NCI-H2107 treated with DMSO at 0.1 percent for 48 hours (cell line): ENCODE results near the gene TTC16.

ENCODE experiments used
- DNase-seq: peaks from one replicate; lab custom pipeline; 2025; ENCODE audit not compliant: unreplicated experiment; lab: John Stamatoyannopoulos, UW

TTC16 gene

GRCh38 chr9:127720865-127721227 is 5.0 kb downstream of the TTC16 start:
- DNase-seq: no peak

DNA sequence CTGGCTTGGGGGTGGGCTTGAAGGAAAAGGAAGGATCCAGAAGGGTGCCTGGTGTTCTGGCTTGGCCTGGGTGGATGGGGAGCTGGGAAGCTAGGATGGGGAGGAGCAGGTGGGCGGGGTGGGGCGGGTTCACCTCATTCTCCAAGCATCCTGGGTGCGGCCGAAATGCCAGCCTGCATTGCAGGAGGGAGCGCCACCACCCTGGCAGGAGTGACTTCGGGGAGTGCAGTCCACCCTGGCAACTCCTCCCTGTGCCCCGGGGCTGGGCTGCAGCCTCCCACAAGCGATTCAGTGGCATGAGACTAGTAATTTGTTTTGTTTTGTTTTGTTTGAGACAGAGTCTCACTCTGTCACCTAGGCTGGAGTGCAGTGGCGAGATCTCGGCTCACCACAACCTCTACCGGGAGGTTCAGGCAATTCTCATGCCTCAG is 5.5 kb downstream of the TTC16 start:
- DNase-seq: no peak

DNA sequence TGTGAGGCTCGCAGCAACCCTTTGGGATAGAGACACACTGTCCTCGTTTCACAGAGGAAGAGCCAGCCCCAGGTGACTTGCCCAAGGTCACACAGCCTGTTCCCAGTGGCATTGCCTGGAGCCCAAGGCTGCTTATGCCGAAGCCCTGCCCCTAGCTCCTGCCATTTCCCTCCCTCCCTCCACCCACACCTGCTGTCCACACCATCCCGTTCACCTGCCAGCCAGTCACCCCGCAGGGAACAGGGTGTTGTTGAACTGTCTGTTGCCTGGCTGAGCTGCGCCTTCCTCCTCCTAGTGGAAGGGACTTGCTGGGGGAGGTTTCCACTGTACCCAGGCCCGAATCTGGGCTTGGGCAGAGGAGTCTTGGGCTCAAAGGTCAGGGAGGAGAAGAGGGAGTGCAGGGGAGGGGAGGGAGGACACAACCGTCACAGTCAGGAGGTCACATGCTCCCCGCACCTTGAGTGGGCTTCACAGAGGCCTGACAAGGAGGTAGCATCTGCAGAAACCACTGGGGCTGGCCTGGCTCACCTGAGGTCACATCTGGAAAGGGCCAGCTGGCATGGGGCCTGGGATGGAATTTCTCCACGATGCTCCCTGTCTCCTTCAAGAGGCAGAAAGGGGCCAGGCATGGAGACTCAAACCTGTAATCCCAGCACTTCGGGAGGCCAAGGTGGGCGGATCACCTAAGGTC is 6.3 kb downstream of the TTC16 start:
- DNase-seq: no peak

DNA sequence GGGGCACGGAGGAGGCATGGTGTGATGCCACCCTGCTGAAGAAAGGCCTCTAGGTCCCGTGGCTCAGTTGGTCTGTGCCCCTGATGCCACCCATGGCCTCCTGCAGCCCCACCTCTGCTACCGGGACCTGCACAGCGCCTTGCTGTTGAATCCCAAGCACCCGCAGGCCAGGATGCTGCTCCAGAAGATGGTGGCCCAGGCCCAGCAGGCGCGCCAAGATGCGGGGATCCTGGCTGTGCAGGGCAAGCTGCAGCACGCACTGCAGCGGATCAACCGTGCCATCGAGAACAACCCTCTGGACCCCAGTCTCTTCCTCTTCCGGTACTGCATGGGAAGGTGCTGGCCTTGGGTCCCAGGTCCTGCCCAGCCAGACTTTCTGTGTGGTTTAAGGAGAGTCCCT is 7.1 kb downstream of the TTC16 start:
- no peak for DNase-seq

DNA sequence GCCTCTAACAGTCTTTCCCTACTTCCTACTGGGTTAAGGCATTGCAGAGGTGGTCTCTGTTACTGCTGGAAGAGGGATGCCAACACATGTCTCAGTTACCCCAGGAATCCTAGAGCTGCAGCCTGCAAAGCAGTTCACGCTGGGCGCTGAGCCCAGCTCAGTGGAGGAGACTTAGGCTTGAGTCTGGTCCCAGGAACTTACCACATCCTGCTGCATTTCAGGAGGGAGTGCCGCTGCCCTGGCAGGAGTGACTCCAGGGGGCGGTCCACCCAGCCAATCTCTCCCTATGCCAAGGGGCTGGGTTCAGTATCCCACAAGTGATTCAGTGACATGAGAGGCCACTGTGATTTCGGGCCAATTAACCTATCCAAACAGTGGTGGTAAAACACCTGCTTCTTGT is 7.6 kb downstream of the TTC16 start:
- no peak for DNase-seq

- DNase-seq: no peak
Observed at GRCh38 chr9:127724012-127724411, 8.1 kb downstream of the TTC16 start.

DNA sequence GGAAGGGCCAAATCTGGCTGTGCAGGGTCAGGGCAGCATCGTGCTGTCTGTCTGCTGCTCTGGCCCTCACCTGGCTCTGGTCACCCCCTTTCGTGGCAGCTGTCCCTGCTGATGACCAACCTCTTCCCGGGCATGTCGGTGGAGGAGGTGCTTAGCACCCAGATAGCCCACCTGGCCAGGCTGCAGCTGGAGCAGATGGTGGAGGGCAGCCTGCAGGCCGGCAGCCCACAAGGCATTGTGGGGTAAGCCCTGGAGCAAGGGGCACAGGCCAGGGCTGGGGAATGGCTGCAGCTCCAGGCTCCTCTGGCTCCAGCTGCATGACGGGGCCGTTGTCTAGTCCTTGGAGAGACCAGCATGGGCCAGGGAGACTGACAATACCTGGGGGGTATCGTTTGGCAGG is 11.0 kb downstream of the TTC16 start:
- DNase-seq: no peak

DNA sequence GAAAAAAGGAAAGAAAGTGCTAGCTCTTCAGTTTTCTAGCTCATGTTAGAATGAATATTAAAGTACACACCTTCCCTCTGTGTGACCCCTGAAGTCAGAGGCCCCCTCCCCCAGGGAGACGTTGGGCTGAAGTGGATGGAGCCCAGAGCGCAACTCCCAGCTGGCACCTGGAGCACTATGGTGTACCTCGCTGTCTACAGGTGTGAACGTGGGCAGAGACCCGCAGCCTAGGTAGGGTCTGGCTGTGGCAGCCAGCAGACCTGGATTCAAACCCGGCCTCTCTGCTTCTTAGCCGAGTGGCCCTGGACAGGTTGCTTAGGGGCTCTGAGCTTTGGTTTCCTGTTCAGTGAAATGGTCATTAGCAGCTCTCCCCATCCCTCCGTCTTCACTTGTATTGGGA is 12.9 kb downstream of the TTC16 start:
- DNase-seq: no peak

GRCh38 chr9:127729522-127730256 is 13.8 kb downstream of the TTC16 start:
- DNase-seq: no peak

DNA sequence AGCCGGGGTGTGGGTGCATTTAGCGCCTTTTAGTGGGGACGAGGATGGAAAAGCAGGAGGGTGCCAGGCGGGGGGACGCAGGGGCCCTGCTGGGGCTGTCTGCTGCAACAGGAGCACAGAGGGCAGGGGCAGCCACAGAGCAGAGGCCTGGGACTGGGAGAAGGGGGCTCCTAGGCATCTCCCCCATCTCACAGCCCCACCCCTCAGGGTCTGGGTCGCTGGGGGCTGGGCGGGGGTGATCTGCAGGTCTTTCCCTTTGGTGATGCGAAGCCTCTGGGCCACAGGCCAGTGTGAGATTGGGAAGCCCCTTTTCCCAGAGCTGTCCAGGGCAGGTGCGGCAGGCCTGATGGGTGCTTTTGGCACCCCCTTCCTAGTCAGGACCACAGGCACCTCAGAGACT is 14.4 kb downstream of the TTC16 start:
- no peak for DNase-seq

- DNase-seq: no peak
Observed at GRCh38 chr9:127730799-127731410, 15.0 kb downstream of the TTC16 start.

DNA sequence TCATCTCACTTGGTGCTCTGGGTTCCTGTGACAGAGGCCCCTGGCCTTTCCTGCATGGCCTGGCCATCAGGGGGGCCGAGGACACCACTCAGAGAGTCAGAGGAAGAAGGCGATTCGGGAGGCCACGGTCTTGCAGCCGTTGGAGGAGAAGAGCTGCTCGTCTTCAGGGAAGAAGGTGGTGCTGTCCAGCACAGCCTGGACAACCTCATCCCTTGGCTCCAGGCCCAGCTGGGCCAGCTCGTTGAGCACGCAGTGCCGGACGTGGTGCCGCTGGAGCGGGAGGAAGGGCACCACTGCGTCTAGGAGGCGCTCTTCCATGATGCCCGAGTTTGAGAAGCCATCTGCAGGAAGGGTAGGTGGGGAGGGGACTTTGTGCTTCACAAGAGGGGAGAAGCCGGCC is 16.1 kb downstream of the TTC16 start:
- DNase-seq: no peak

- DNase-seq: no peak
Observed at GRCh38 chr9:127732444-127732843, 16.6 kb downstream of the TTC16 start.

- DNase-seq: no peak
Observed at GRCh38 chr9:127733614-127734013, 17.7 kb downstream of the TTC16 start.

GRCh38 chr9:127734247-127734746 is 18.4 kb downstream of the TTC16 start:
- no peak for DNase-seq

DNA sequence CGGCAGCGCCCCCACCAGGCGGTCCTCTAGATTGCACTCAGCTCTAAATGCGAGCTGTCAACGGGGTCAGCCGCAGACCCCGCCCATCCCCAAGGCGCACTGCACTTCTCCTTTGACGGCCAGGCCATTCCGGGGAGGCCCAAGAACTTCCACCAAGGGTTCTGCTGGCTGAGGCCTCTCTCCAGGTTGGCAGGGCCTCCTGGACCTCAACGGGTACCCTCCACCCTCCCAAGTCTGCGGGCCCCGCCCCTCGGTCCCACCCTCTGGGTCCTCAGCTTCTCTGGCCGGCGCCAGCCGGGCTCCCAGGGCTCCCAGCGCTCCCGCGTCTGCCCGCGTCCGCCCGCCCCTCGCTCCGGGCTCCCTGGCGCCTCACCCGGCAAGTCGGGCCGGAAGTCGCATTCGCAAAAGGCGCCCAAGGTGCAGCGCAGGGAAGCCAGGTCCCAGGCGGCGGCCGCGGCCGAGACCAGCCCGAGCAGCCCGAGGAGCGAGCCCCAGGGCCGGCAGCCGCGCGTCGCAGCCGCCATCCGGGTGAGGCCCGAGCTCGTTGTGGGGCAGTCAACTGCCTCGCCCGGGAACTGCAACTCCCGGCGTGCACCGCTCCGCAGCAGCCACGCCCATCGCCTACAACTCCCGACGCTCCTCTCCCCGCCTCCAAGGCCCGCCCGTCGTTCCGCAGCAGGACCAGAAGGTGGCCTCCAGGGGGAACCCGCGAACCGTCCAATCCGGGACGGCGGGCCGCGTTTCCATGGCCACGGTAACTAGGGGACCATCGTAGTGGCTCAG is 19.1 kb downstream of the TTC16 start, which contains the start of gene TOR2A:
Gene TOR2A (minus strand): TSS at position 548 of the 783 bp plus-strand sequence. CDS start 24 bp downstream, at position 524.
- peak; percentile 82 for DNase-seq

DNA sequence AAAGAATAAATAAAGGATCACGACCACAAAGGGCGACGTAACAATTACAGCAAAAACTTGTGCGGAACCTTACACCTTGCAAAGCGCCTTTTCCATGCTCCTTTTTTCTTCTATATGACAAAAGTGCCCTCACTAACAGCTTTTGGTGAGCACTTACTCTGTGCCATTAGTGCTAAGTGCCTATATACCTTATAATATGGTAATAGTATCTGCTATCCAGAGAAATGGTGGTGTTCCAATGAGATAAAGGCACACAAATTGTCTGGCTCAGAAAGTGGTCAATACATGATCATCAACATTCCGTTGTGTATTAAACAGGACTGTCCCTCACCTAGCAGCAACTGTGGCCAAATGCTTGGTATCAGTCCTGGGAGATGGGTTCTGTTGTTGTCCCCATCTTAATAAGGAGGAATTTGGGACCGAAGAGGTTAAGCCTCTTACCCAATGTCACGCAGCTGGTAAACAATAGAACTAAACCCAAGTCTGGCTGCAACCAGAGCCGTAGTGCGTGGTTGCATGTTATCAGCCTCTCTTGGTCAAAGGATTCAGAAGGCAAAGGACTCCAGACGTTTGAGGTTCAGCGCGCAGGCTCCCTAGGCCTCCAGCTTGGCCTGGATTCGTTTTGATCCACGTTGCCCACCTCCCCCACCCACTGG is 19.8 kb downstream of the TTC16 start:
- DNase-seq: peak; percentile 14

GRCh38 chr9:127738666-127739065 is 22.8 kb downstream of the TTC16 start:
- no peak for DNase-seq

DNA sequence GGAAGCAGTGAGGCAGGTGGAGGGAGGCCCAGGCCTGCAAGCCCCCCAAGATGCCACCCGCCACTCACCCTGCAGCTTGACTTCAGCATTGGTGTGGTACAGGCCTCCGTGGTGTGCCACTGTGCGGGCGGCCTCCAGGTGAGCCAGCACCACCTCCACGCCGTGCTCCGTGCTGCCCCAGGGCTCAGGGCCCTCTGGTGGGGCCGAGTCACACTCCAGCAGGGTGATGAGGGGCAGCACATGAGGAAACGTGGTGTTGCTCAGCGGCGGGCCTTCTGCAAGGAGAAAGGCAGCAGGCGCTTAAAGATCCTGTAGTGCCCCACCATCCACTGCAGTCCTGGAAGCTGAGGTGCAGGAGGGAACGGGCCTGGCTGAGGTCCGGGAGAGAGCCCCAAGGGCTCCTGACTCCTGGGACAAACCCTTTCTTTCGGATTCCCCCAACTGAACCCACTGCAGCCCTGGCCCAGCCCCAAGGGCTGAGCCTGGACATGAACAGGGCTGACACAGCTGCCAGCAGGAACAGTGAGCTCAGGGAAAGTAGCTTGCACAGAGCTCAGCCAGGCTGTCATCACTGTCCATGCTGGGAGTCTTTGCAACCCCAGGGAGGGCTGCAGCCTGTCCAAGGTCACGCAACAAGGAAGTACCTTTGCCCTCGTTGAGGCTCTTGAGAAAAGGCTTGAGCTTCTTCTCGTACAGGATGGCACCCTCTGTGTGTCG is 23.9 kb downstream of the TTC16 start:
- no peak for DNase-seq

- DNase-seq: no peak
Observed at GRCh38 chr9:127741831-127742434, 26.1 kb downstream of the TTC16 start.
